CD4-positive, alpha-beta T cell treated with Interleukin-17A for 4 hours (primary cell): ENCODE results near the gene EHMT1.

ENCODE experiments used
- DNase-seq: peaks from one replicate; pipeline ENCODE4 v3.0.0-alpha.2; 2020; ENCODE audit warnings: mixed read lengths

EHMT1 gene

DNA sequence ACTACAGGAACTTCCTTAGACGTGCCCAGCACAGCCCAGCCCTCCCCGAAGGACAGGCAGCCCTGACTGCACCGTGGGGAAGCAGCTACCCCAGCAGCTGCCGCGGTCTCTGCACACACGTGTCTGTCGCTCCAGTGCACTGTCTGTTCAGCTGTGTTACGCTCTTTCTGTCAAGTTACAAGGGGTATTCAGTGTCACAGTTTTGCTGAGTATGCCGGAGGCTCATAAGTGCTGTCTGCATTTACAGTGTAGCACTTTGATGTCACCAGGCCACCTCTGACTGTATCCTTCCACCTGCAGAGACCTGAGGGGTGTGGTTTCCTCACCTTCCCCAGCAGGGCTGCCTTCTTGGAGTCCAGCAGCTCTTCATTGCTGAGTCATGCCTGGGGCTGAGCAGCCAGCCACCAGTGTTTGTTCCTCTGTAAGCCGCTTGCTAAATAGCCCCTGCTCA, 126.8 kb downstream of the EHMT1 start:
- peak; percentile 49 for DNase-seq

DNA sequence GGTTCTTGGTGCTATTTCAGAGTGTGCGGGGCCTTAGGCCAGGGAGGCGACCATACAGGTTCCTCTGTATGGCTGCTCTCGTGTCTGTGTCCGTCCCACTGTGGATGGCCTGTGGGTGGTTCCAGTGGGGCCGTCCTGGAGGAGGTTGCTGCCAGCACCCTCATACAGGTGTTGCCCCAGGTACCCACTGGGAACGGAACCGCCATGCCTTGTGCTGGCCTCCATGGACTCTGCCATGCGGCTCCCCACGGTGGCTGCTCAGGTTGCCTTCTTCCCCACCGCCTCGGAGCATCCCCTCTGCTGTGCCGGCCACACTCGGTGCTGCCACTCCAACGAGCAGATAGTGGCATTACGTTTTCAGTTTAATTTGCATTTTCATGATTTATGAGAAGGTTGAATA, 129.5 kb downstream of the EHMT1 start:
- DNase-seq = no peak

DNA sequence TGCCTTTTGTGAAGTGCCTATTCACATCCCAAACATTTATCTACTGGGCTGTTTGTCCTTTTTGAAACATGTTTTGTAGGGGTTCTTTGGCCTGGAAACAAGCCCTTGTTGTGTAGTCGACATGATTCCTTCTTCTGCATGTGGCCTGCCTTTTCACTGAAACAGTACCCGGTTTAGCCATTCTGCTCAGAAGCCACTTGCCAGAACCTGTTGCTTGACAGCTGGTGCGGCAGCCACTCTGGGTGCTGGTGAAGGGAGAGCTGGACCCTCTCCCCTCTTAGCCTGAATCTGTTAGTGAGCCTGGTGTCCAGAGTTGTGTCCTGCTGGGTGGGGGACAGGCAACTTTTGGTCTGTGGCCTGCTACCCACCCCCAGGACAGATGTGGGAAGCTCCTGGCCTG, 129.9 kb downstream of the EHMT1 start:
- no peak for DNase-seq

DNA sequence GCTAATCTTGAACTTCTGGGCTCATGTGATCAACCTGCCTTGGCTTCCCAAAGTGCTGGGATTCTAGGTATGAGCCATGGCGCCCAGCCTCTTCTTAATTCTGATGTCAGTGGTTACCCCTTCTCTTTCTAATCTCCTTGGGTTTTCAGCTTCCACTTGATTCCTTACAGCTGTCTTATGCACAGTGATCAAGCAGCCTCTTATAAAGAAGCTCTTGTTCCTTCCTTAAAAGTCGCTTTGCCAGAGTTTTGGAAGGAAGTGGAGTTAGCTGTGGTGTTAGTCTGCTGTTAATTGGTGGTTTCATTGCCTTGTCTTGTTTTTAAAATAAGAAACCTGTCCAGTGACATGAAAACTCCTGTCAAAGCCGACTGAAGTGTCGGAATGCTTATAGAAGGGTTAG, 130.7 kb downstream of the EHMT1 start:
- DNase-seq = no peak

DNA sequence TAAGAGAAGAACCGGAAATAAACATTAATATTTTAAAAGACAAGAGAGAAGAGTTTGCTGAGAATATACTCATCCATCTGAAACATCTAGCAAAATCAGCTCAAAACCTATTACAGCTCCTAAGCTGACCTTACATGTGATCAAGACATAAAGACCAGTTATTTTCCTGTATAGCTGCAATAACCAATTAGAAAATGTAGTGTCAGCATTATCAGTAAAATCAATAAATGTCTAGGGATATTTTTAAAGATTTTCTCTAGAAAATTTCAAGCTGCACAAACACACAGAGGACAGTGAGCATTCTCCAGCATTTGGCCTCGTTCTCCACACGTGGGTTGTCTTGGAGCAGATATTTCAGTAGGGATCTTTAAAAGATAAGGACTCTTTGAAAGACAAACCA, 131.2 kb downstream of the EHMT1 start:
- no peak for DNase-seq

DNA sequence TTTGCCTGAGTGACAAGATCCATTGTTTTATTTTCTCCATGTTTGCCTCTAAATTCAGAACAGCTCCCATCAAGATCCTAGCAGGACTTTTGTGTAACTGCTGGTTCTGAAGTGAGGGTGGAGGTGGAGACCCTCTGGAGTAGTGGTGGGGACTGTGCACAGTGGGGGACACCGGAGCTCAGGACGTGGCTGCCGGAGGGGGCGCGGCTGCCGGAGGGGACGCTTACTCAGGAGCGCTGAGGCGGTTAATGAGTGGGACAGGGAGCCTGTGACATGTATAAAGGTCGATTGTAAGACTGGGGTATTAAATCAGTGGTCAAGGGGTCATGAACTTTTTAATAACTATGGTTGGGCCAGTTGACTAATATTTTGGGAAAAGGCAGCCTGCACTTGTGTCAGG, 131.8 kb downstream of the EHMT1 start:
- DNase-seq = no peak

DNA sequence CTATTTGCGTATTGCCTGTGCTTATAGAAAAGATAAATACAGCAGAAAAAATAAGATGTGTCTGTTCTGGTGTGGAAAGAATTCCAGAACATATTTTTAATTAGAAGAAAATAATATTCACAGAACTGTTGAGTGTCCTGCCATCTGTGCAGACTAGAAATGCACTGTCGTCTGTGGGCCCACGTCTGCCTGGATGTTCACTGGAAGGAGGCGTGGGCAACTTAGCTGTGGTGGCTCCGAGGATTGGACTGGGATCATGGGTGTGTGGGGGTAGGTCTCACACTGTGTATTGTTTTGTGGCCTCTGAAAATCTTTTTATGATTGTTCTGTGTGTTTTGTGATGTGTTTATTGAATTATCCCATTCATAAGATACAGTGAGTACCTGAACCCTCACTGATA, 132.8 kb downstream of the EHMT1 start:
- no peak for DNase-seq

DNA sequence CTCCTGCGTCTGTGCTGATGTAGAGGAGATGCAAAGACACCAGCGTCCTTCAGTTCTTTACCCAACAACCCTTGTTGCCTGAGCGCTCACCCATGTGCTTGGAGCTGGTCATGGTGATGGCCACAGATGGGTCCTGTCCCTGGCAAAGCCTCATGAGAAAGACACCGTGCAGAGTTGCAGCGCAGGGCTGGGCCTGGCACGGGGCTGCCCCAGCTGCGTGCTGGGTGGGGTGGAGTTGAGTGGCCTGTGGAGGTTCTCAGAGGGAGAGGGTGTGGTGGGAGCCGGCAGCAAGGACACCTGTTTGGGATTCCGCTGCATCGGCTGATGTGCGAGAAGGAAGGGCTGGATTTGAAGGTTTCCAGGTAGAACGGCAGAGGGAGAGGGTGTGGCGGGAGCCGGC, 133.6 kb downstream of the EHMT1 start:
- no peak for DNase-seq

DNA sequence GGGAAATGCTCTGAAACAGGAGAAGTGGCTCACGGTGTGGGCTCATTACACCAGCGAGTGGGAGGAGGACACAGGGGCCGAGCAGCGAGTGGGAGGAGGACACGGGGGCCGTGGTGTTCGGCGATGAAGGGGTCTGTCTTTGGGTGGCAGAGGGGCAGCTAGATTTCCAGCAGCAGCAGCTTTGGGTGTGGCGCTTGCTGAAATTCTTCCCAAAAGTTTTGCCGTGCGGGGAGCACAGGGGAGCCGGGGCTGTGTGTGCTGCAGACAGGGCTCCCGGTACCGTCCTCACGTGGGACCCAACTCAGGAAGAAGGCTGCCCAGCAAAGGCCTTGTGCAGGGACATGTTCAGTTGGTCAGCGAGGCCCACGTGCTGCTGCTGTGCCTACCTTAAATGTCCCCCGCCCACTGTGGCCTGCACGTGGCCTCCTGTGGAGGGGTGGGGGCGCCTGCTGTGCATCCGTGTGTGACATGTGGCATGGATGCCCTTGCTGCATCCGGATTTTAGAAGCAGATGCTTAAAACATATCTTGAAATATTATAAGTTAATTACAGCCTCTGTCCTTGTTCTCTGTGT, 134.5 kb downstream of the EHMT1 start:
- no peak for DNase-seq

DNA sequence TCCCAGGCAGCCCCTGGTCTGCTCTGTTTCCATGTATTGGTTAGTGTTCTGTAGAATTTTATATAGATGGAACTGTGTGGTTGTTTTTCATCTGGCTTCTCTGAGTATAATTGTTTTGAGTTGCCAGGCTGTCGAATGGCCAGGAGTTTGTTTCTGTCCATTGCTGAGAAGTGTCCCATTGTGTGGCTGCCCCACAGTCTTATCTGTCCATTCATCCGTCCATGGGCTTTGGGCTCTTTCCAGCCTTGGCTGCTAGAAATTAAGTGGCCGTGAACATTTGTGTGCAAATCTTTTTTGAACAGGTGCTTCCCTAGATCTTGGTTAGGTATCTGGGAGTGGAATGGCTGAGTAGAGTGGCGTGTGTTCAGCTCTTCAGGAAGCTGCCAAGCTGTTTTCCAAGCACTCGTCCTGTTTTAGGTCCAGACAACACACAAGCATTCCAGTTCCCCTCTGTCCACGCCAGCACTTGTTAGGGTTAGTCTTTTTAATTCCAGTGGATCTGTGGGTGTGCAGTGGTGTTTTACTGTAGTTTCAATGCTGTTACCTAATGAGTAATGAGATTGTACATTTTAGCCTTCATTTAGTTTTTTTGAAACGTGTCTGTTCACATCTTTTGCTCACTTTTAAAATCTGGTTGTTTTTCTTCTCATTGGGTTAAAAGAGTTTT, 136.6 kb downstream of the EHMT1 start:
- DNase-seq = no peak

DNA sequence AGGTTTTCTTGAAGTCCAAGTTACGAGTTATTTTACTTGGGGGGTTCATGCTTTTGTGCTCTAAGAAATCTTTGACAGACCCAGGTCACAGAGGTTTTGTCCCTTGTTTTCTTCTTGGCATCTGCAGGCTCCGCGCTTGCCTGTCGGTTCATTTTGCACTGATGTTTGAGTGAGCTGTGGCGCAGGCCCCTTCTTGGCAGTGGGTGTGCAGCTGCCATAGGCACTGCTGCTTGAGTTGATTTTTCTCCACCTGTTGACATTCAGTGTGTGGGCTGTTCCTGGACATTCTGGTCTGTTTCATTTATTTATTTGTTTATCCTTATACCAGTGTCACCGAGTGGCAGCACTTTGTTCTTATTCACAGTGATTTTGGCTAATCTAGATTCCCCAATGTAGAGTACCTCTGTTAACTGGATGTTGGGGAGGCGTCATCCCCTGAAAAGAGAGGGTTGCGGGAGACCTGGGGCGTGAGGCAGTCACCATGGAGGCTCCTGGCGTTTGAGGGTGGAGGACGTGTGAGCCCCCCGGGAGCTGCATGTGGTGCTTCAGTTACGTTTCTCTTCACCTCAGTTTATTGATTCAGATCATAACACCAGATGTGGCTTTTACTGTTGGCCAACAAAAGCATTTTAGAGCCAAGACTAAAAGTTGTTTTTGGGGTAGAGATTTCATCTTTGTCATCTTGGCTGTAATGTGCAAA, 137.4 kb downstream of the EHMT1 start:
- DNase-seq = no peak

DNA sequence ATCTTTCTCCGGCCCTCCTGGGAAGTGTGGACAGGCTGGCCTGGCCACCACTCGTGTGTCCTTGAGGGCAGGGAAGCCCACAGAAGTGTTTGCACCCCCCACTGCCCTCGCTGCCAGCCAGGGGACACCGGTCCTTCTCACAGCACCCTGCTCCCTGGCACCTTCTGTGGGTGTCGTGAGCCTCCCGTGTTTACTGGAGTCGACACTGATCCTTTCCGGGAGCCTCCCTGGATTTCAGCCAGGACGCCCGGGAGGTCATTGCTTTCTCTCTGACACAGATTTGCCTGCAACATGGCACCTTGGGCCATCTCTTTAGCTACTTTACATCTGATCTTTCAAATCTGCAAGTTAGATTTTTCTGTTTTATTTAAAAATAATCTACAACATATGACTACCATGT, 138.3 kb downstream of the EHMT1 start:
- DNase-seq = no peak

DNA sequence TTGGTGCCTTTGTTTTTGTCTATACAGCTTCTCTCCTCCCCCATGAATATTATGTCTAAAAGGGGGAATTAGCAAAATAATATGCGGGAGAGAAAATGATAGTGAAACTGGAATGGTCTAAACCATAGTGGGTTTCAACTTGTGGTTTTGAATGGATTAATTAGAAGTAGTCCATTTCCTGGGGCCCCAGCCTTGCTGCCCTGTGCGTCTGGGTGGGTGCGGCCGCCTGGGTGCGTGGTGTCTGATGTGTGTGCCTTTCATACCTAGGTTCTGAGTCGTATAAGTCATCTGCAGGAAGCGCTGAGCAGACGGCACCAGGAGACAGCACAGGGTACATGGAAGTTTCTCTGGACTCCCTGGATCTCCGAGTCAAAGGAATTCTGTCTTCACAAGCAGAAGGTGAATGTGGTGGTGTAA, 138.8 kb downstream of the EHMT1 start:
- DNase-seq = peak; percentile 43

DNA sequence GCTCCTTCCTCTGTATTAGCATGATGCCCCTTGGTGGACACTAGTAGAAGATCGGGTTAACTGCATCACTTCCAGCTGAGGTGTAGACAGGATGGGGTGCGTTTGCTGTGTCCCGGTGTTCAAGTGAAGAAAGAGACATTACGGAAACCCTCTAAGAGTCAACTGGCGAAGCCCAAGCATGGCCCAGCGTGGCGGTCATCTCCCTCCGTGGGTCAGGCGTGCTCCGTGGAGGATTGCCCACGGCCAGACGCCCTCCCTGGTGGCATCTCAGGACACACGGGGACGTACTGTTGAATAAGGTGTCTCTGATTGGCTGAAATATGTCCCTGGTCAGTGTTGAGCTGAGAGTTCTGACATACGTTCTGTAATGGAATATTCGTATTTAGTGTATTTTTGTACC, 139.3 kb downstream of the EHMT1 start:
- DNase-seq = no peak

DNA sequence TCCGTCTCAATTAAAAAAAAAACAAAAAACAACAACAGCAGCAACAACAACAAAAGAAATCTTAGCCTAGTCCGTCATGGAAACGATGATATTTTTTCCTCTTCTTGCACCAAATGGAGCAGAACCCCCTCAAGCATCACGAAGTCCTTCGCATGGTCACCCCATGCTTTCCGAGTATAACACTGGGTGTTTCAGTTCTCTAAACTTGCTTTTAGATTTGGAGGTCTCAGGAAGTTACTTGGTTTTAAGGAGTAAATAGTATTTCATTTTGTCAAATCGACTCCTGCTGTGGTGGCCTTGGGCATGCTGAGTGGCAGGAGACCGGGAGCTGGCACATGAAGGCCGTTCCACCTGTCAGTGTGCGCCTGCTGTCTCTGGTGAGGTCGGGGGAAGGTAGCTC, 140.3 kb downstream of the EHMT1 start:
- DNase-seq = no peak

DNA sequence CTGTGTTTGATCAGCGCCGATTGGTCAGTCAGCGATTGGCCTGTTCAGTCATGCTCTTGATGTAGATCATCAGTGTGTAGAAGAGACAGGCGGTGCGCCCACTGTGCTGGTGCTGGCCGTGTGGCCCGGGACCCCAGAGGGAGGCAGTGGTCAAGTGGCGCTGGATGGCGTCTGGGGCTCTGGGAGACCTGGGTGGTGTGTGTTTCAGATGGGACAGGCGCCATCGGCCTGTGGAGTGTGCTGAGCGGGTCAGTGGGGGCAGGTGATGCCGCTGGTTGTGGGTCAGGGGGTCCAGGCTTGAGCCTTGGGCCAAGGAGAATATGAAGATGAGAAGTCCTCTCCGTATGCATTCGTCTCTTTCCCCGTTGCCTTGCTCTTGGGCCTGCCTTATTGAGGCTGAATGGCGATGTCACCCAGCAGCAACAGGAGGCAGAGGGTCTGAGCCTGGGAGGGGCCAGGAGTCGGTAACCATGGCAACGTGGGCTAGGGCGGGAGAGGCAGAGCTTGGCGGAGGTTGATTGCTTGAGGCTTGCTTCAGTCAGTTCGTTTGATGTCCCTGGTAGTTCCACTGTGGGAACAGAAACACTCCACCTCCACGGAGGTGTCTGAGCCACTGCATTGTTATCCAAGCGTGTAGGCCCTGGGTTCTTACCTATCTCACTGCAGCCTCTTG, 141.0 kb downstream of the EHMT1 start:
- no peak for DNase-seq

DNA sequence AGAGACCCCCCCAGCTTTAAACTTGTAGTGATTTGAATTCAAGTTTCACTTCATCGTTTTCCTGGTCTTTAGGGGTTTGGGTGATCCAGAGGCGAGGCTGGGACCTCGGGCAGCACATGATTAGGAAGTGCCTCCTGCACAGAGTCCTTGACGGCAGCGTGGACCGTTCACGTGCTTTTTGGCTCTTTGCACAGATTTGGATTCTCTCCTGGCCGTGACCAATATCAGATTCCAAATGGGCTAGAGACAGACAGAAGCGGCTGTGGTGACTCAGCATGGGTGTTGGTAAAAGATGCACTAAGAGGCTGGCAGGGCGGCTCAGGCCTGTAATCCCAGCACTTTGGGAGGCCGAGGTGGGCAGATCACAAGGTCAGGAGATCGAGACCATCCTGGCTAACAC, 141.6 kb downstream of the EHMT1 start:
- no peak for DNase-seq

DNA sequence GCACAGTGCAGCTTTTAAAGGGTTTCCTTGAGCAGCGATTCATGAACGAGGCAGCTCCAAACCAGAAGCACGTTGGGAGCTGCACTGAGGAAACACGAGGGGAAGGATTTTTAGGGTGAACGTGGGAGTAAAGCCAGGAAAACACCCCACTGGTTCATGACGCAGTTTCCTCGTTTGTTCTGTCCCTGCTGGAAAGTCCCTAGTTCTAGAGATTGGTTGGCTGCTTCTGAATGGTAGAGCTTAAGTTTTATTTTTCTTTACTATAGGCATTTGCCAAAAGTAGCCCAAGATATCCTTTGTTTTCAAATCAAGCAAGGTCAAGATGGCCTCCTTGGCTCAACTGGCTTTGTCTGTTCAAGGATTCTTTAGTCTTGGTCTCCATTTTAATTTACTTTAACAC, 142.2 kb downstream of the EHMT1 start:
- DNase-seq = no peak

DNA sequence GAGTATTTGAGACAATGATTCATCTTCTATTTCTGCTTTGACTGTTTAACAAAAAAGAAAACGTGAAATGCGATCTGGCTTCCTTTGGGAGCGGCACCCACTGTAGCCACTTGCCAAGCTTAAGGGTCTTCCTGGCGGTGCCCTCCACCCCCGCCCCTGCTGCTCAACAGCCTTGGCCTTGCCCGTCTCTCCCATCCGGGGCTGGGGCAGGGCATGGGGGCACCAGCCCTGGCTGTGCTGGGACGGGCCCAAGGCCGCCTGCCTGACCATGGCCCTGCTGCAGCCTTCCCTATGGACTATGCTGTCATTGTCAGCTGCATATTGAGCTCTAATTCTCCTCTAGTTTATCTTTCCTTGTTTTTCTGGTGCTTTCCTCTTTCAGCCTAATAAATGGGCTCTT, 143.0 kb downstream of the EHMT1 start:
- DNase-seq = no peak

DNA sequence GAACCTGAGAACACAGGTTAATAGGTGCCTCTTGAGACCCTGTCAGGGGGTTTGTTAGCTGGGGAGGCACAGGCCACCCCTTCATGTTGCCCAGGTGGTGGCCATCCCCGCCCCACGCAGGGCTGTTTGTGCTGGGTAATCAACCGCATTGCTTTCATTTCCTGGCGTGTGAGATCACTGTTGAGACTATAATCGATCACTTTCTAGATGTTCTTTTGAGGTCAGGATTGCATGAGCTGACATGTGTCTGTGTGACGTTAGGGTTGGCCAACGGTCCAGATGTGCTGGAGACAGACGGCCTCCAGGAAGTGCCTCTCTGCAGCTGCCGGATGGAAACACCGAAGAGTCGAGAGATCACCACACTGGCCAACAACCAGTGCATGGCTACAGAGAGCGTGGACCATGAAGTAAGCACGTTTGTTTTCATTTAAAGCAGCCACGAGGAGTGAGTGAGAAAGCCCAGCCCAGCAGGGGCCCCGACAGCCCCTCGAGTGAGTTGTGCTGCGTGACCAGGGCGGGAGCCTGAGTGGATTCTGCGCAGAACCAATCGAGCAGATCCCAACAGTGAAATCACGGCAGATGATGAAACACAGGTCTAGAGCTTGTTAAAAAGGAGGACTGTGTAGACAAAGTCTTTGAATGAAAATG, 143.7 kb downstream of the EHMT1 start:
- no peak for DNase-seq

DNA sequence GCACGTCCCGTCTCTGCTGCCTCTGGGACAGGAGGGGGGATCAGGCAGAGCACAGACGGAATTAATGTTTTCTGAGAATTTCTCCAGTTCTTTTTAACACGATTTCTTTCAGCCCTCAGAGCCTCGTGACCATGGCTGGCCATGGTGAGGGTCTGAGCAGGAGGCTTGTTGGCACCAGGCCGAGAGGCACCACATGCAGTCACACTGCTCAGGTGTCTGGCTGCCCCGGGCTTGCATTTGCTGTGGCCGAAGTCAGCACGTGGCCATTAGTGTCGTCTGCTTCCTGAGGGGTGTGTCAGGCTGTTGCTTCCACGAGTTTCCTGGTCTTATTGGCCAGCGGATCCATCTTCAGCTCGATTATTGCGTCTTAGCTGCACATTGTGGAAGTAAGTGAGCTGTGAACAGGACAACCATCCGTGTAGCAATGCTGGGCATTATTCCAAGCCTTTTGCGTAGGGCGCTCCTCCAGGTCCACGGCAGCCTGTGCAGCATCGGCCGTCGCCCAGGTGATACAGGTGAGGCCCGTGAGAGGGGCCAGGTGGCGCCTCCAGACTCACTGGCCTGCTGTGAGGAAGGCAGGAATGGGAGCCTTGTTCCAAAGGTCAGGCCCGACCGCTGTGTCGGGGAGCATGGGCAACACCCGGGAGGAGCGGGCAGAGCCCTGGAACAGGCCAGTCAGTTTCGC, 144.6 kb downstream of the EHMT1 start:
- no peak for DNase-seq

DNA sequence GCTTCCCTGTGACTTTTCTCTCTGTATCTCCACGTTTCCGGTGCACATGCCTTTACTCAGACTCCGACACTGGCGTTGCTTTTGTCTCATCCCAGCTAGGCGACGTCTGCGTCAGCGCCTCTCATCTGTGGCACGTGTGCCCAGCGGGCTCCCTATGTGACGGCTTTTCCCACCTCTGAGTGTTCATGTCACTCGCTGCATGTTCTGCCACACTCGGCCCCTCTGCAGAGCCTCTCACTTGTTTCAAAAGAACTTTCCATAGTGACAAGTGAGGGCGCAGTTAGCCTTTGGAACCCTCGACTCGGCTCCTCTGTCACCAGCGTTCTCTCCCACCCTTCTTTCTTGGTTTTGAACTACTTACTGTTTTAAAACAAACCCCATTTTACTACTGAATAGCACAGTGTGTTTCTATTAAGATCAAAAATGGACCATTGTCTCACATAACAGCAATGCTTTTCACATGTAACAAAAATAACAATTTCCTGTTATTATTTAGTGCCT, 145.4 kb downstream of the EHMT1 start:
- no peak for DNase-seq

DNA sequence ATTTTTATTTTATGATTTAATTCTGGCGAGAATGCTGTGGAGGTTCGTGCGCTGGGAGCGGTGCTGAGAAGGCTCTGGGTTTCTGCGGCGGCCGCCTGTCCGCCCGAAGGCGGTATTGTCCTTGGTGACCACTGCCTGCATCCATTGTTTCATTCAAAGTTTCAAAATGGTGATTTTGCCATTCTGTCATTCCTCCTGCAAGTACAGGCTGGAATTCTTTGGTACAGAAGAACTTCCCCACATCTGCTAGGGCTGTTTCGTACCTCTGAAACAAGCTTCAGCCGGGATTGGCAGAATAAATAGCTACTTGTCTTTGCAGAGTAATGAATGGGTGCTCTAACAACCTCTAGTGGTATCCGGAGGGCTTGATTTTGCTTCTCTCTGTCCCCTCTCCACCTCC, 146.2 kb downstream of the EHMT1 start:
- no peak for DNase-seq
